ENCODE measurements around the gene ADAMTS2.

DNA sequence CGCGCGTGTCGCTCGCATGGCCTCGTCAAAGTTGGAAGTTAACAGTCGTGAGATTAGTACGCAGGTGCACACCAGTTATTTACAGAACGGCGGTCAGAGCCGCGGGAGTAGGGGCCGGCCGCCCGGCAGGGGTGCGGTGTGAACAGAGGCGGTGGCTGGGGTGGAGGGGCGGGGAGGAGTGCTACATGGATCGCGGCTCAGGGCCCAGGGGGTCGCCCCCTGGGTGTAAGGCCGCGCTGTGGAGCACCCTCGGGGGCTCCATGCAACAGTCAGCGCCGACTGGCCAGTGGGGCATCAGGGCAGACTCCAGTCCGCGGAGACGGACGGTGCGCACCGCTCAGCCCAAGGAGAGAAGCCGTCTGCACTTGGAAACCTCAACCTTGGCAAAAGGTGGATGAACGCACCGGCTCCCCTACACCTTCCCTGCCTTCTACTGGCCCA lies 224.8 kb downstream of the ADAMTS2 start:
- TF ChIP-seq RAD21 (IDR thresholded peaks at IDR 0.05; ENCODE audit: low read depth) (no peak), TAF1 (IDR thresholded peaks at IDR 0.05; ENCODE audit: low read depth) (no peak), CREB1 (IDR thresholded peaks at IDR 0.05; ENCODE audit: low read depth) (no peak), ZBTB7A (IDR thresholded peaks at IDR 0.05; ENCODE audit: low read depth) (no peak), EP300 (IDR thresholded peaks at IDR 0.05; ENCODE audit: borderline replicate concordance) (no peak), EGR1 (IDR thresholded peaks at IDR 0.05) (no peak), FOXM1 (IDR thresholded peaks at IDR 0.05; ENCODE audit: borderline replicate concordance, low read depth) (no peak), CEBPB (IDR thresholded peaks at IDR 0.05) (no peak)
- TF ChIP-seq, protein P1, sequence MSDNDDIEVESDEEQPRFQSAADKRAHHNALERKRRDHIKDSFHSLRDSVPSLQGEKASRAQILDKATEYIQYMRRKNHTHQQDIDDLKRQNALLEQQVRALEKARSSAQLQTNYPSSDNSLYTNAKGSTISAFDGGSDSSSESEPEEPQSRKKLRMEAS (IDR thresholded peaks at IDR 0.05): no peak
